ENCODE measurements around the gene BMPER. TPM values are rescaled to one million over a fixed set of nuclear protein-coding genes. Genes with fewer than 3 reads are reported as not detected.

Gene BMPER
- total and polyA plus RNA-seq, 2 of the 8 experiments (the other 6 are each of a cell fraction or from before 2014, with no cell fraction given): 0.33 to 0.69 TPM

DNA sequence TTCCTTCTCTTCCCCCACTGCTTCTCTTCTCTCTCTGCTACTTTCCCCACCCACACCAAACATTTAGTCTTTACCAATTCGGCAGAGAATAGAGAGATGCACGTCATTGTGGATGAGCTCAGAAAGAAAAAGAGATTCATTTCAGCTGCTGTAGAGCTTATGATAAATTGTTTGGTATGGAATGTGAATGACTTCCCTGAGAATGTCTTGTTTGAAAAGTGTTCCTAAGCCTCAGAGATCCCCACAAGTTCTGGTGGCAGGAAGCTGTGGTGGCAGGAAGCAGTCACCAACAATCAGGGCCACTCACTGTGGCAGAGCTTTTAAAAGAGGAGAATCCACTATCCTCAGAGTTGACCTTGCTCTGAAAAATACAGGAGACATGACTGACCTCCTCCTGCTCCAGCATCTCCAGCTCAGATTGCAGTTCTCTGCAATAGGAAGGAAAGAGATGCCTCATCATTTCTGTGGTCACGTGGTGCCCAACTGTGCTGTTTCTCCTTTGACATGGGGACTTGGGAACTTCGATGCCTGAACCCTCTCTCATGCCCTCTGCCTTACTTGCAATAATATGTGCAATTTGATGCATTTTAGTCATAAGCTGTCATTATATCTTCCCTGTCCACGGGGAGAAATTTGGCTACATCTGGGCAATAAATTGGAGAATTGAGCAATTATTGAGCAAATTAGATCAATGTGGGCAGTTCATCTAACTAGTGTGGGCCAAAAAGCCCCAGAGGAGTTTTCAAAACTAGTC is 76.5 kb downstream of the BMPER start (continued):
- TF ChIP-seq, protein P1, sequence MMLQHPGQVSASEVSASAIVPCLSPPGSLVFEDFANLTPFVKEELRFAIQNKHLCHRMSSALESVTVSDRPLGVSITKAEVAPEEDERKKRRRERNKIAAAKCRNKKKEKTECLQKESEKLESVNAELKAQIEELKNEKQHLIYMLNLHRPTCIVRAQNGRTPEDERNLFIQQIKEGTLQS (IDR thresholded peaks at IDR 0.05; ENCODE audit: insufficient read depth, low read depth, low read length): no peak
- TF ChIP-seq, protein P2, sequence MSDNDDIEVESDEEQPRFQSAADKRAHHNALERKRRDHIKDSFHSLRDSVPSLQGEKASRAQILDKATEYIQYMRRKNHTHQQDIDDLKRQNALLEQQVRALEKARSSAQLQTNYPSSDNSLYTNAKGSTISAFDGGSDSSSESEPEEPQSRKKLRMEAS (IDR thresholded peaks at IDR 0.05): no peak

Measured in H1 (cell line).